HL-60 (cell line): ENCODE data around the gene NFATC2IP.

Experiments
- CTCF ChIP-seq: IDR thresholded peaks from one replicate; pipeline ENCODE4 v1.5.1; 2011; ENCODE audit warnings: low read length, control low read depth, inconsistent platforms; ENCODE audit not compliant: insufficient read depth
- POLR2AphosphoS5 ChIP-seq: IDR thresholded peaks from 2 replicates; pipeline ENCODE4 v1.6.1; 2012; ENCODE audit warnings: low read depth
- TF ChIP-seq, protein P1 (sequence below): IDR thresholded peaks from 2 replicates; pipeline ENCODE4 v1.6.1; 2012; ENCODE audit warnings: low read depth; ENCODE audit not compliant: insufficient replicate concordance

DNA sequence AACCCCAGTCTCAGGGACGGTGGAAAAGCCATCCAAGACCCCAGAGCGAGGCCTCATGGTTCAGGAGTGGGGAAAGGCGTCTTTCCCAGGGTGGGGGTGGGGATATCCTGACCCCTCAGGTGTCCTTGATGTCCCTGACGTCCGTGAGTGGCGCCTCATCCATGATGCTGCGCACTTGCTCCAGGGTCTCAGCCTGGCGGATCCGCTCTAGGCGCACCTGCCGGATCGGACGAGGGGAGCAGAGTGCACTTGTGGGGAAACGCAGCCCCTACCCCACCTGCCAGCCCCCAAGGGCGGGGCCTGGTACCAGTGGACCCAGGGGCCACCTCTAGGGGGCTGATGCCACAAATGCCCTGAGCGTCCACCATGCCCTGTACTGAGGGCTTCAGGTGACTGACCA, 45.9 kb upstream of the NFATC2IP start:
- TF ChIP-seq CTCF (no peak), POLR2AphosphoS5 (no peak)
- TF ChIP-seq, protein P1, sequence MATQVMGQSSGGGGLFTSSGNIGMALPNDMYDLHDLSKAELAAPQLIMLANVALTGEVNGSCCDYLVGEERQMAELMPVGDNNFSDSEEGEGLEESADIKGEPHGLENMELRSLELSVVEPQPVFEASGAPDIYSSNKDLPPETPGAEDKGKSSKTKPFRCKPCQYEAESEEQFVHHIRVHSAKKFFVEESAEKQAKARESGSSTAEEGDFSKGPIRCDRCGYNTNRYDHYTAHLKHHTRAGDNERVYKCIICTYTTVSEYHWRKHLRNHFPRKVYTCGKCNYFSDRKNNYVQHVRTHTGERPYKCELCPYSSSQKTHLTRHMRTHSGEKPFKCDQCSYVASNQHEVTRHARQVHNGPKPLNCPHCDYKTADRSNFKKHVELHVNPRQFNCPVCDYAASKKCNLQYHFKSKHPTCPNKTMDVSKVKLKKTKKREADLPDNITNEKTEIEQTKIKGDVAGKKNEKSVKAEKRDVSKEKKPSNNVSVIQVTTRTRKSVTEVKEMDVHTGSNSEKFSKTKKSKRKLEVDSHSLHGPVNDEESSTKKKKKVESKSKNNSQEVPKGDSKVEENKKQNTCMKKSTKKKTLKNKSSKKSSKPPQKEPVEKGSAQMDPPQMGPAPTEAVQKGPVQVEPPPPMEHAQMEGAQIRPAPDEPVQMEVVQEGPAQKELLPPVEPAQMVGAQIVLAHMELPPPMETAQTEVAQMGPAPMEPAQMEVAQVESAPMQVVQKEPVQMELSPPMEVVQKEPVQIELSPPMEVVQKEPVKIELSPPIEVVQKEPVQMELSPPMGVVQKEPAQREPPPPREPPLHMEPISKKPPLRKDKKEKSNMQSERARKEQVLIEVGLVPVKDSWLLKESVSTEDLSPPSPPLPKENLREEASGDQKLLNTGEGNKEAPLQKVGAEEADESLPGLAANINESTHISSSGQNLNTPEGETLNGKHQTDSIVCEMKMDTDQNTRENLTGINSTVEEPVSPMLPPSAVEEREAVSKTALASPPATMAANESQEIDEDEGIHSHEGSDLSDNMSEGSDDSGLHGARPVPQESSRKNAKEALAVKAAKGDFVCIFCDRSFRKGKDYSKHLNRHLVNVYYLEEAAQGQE, result no peak
